NCI-H526 (cell line): ENCODE data around the gene FOXJ3.

ENCODE experiments used
- DNase-seq, 2 experiments: peaks; one replicate each; lab custom pipeline; 2025; lab: John Stamatoyannopoulos, UW

The FOXJ3 gene

DNA sequence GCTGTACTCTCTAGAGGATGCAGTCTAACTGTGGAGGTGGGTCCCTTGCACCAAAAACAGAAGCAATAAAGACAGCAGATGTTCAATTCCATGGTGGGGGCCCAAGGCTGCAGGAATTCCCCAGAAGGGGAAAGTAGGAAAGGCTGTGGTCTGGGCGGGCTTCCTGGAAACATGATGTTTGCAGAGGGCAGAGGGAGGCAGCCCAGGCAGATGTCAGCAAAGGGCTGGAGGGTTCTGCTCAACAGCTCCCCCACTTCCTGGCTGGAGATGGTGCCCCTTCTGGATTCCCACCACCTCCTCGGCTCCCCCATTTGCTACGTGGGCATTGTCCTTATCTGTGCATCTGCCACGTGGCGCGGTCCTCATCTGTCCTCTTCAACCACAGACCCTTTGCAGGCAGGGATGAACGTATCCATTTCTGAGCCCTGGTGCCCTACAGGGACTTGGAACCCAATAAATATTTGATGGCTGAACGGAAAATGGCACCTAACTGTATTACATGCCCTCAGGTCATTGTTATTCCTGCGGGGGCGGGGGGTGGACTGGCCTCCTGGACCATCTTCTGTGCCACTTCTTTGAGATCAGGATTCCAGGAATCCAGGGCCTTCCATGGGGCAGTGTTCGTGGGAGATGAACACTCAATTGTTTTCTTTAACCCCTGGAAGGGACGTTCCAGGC is 190.2 kb downstream of the FOXJ3 start:
- no peak for DNase-seq

DNA sequence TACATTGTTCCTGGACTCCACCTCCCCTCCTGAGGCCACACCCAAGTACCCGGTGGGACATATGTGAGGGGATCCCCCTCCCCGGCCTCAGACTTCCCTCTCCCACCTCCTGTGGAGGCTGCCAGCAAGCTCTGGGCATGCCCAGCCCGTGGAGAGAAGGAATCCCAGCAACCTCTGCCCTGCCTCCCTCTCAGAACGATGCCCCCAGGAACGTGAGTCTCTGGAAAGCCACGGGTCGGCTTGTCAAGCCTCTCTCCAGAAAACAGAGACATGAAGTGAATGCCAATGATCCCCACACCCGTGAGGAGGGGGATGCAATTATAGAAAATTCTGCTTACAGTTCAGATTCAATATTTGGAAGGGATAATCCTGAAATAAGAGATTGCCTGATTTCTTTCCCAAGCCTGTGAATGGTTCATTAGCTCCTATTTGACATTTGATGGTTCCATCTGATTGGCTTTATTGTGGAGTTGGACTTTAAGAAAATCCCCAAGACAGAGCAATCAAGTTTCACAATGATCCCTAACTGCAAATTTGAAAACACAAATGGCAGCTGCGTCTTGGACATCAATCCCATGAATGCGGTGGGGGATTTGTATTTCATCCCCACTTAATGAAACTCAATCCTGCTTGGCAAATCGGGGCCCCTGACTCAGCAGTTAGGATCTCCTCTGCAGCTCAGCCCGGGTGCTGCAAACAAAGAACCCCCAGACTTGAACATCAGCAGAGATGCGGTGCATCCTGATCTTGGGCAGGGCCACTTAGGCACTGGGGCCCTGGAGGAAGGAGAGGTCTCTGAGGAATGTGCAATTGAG is 190.9 kb downstream of the FOXJ3 start:
- no peak for DNase-seq

DNA sequence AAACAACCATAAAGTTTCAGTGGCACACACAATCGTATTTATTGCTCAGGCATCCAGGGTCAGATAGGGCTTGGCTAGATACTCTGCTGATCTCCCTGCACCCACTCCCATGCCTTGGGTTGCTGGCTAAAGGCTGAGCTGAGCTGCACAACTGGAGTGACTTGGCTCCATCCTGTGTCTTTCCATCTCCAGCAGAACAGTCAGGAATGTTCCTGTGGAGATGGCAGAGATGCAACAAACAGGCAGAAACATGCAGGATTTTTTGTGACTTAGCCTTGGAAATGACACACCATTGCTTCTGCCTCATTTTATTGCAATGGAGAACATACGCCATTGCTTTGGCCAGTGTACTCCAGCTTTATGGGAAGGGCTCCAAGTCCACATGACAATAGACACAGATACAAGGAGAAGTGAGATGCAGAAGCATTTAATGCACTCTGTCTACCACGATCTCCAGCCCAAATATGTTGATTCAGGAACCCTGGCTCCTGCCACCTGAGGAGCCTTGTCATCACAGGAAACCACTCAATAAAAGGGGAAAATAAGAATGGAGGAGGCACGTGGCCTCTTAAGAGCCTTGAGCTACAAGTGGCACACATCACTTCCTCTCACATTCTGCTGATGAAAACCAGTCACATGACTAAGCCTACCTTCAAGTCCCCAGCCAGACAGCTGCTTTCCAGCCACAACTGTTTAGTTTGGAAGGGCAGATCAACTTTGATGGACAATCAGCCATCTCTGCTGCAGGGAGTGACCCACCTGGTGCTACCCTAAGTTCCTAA is 191.9 kb downstream of the FOXJ3 start:
- DNase-seq = no peak

DNA sequence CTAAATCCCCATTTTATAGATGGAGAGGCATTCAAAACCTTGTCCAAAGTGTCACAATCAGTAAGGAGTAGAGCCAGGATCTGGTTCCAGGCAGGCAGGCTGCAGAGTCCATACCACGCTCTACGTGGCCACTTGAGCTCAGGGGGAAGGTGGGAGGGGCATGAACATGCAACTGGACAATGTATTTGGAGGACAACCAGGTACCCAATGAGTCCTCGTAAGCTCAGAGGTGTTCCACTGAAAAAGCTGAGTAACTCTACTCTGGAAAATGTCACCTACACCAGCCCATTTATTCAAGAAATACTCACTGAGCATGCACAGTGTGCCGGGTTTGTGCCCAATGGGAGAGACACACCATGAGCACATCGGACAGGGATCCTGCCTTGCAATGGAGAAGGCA is 193.1 kb downstream of the FOXJ3 start:
- no peak for DNase-seq

DNA sequence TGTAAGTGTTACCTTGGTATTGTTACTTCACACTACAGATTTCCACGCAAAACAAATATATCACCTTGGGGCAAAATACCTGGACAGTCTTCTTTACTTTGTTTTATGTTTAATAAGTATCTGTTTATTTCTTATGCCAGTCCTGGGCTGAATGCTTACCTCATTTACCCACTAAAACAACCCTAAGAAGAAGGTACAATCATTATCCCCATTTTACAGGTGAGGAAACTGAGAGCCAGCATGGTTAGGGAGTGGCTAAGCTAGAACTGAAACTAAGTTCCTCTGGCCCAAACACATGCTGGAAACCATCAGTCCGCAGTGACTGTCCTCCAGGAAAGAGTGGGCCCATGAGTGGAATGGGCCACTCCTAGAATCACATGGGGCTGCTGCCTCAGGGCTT is 194.8 kb downstream of the FOXJ3 start:
- no peak for DNase-seq

DNA sequence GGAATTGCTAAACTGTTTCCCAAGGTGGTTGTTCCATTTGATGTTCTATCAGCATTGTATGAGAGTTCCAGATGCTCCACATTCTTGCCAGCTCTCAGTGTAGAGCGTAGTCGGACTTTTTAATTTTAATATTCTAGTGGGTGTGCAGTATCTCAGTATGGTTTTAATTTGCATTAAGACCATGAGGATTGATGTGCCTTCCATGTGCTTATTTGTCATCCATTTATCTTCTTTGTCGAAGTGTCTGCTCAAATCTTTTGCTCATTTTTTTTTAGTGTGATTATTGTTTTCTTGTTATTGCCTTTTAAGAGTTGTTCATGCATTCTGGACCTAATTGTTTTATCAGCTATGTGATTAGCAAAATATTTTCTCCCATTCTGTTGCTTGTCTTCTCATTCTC is 195.6 kb downstream of the FOXJ3 start:
- no peak for DNase-seq

DNA sequence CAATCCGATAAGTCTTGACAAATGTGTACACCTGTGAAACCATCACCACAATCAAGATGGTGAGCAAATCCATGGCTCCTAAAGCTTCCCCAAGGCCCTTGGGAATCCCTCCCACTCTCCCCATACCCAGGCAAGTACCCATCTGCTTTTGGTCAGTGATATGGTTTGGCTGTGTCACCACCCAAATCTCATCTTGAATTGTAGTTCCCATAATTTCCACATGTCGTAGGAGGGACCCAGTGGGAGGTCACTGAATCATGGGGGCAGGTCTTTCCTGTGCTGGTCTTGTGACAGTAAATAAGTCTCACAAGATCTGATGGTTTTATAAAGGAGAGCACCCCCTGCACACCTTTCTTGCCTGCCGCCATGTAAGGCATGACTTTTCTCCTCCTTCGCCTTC is 196.4 kb downstream of the FOXJ3 start:
- no peak for DNase-seq

DNA sequence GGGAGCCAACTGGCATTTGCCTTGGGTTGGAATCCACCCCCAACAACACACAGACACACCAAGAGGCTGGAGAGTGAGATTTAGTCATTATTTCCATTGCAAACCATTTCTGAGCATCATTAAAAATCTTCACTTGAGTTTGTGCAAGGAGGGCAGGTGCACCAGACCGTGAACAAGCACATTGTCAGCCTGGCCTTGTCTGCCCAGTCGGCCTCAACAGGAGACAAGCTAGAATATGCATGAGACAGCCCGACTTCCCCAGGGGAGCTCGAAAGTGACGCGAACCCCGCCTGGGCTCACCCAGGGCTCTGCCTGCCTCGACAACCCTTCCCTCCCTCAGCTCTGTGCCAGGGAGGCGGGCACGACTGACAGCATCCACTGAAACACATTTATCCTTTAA is 197.3 kb downstream of the FOXJ3 start:
- peak; percentile 59 to 75 for DNase-seq

DNA sequence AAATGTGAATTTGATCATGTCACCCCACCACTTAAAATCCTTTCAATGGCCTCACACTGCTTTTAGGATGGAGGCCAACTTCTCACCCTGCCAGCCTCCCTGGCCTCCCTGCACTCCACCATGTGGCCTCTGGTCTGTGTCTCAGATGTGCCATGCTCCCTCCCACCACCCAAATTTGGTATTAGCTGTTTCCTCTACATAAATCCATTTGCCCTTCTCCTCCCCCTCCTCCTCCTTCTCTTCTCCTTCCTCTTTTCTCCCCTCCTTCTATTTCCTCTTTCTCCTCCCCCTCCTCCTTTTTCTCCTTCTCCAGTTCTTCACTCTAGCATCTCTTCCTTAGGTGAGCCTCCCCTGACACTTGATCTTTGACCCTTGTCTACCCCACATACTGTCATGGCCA is 198.6 kb downstream of the FOXJ3 start:
- no peak for DNase-seq

DNA sequence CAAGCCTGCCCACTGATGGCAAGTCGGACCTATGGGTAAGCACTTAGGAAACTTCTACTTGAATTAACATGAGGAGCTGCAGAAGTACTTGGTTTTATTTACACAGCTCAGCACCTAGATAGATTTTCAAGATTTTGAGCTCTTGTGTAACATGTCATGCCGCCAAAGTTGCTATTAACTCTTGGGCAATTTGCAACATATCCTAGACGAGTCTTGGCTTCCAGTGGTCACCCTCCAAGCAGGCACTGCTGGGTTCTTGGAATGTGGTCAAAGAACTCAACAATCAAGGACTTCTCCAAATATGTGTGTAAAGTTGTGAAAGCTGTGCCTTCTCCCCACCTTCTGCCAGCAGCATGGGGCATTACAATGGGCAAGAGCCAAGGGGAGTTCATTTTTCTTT is 199.6 kb downstream of the FOXJ3 start:
- DNase-seq = no peak

DNA sequence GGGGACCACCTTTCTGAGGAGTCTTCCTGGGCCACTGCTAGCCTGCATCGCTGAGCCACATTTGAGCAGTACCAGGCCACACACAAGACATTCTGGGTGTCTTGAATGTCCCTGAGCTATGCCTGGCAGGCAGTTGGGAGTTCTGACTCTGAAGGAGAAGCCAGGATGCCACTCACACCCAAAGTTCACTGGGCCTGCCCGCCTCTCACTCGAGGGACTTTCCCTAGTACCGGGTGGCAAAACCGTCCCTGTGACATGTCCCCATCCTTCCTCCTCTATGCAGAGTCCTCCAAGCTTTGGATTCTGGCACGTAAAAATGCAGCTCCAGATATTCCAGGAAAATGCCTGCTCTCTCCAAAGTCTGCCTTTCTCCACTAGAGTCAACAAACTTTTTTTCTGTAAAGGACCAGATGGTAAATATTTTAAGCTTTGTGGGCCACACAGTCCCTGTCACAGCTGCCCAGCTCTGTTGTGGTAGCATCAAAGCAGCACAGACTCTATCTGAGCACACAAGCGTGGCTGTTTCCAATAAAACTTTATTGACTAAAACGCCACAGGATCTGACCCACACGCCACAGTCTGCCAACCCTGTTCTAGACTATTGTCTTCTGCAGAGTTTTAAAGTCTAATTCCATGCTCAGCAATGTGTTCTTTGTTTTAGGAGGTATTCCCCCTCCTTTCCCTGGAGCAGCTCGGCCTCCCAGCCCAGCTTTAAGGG is 201.1 kb downstream of the FOXJ3 start:
- DNase-seq = no peak

DNA sequence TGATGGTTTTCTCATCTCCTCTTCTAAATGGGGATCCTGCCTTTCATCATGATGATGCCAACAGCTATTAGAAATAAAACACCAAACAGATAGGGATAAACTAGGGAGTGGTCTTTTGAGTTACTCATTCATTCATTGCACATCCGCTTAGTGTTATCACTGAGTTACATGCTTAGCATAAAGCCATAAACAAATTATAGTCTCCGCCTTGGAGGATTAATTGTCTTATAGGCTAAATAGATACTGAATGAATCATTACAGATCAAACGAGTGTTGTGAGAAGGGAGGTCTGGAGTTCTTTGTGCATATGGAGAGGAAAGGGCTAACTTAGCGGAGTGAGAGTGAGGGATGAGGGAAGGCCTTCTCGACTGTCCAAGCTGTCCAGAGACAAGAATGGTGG is 201.6 kb downstream of the FOXJ3 start:
- no peak for DNase-seq

DNA sequence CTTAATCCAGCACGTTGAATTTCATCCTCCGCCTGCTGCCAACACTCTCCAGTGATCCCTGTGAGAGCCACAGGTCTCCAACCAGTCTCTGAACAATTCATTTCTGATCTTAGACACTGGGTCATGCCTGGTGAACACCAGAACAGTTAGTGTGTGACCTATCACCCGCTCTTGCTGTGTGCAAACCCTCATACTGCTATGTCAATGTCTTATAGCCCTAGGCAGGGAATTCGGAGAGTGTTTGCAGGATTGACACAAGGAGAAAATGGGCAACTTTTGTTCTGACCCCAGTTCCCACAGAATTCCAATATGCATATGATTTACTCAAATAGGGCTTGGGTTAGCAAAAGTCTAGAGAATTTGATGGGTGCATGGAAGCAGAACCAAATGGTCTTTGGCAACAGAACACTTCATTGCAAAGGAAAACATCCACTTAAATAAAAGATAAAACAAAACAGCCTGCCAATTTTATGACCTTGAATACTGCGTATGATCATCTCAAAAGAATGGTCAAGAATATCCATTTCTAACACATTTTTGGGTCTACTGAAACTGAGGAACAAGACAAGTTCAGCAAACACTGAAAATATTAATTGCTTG is 204.9 kb downstream of the FOXJ3 start:
- no peak for DNase-seq

DNA sequence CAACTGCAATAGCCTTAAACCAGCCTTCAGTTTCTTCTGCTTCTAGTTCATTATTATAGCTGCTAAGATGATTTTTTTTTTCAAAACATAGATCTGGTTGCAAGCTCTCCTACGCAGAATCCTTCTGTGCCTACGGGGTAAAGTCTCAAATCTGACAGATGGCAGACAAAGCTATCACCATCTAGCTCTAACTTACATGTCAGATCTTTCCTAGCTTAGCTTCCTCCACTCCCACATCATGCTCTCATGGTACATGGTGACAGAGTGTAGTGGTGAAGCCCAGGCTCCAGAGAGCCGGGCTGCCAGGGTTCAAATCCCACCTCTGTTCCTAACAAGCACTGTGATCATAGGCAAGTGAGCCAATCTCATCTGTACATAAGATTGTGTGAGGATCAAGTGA is 206.1 kb downstream of the FOXJ3 start:
- no peak for DNase-seq

DNA sequence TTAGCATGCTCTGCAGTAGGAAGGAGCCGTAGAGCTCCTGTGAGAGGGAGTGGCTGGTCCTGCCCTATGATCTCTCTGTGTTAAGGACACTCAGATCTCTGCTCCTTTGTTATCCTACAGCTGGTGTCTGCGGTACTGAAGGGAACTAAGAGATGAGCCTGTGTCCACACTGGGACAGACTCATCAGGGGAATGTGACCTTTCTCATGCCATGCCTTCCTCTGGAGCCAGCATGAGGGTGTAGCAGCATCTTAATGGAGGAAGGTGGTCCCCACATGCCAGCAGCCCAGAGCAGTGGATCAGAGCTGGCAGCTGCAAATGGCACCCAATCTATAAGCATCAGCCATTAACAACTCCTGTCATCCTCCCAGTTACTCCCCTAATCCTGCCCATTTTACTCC is 206.5 kb downstream of the FOXJ3 start:
- DNase-seq = no peak

DNA sequence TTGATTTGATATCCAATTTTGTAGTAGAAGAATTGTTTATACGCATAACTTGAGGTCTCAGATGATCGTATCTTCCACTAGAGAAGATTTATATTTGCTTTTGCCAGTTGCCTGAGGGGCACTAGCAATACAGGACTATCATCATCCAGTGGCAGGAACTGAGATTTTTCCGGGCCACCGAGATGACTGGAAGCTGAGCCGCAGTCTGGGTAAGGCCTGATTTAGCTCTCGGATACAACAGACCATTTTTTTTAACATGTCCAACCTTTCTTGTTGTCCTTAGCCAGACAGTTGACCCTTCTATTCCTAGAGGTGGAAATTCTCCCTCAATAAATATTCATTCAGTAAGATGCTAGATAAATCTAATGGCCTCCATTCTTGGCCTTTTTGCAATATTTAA is 207.3 kb downstream of the FOXJ3 start:
- no peak for DNase-seq
